Activated naive CD4-positive, alpha-beta T cell treated with anti-CD3 and anti-CD28 coated beads, Interleukin-2, amount 10 ng/mL, durations not matched to agents 5 hours and 36 hours (primary cell): ENCODE data around the gene TEX51. TPM values are rescaled to one million over a fixed set of nuclear protein-coding genes. Genes with fewer than 3 reads are reported as not detected.

Experiments
- total RNA-seq, 2 experiments: library from RNA; stranded (reverse); gene quantifications; one replicate each; pipeline ENCODE4 v1.2.3, GENCODE V29; 2021

TEX51 gene
- not detected for total RNA-seq

DNA sequence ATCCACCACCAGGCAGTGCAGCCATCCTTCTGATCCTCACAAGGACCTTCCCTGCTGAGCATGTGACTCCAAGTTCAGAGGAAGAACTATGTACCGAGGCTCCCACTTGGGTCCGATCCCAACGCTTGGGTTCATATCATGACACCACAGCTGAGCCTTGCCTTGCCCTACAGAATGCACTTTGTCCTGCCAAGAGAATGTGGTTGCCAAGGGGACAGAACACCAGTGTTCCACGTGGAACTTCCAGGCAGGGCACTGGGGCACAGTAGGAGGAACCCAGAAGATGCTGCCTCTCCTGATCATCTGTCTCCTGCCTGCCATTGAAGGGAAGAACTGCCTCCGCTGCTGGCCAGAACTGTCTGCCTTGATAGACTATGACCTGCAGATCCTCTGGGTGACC is at the start of gene TEX51:
Gene TEX51, plus strand, starts transcription at position 255 of the 400 bp plus-strand sequence. Its CDS starts 29 bp downstream, at position 284.

Other genes with a start within 250 kb of the TEX51 start
- gene GYPC, start 242.7 kb upstream of the TEX51 start, total RNA-seq: 100 to 1,000 TPM; 203 to 204 TPM
- 100 to 1,000 TPM; 157 to 162 TPM for gene BIN1, start 208.3 kb downstream of the TEX51 start, total RNA-seq